ENCODE measurements around the gene MUC4. TPM values are rescaled to one million over a fixed set of nuclear protein-coding genes. Genes with fewer than 3 reads are reported as not detected.
"Not testable (repeated sequence)": the region's sequence is repeated elsewhere in the genome, so short reads cannot be mapped to it uniquely, and the experiment has no call there.

Gene MUC4
- polyA plus RNA-seq, 4 donors = under 0.01 to 5.5 (median 2.1) TPM

DNA sequence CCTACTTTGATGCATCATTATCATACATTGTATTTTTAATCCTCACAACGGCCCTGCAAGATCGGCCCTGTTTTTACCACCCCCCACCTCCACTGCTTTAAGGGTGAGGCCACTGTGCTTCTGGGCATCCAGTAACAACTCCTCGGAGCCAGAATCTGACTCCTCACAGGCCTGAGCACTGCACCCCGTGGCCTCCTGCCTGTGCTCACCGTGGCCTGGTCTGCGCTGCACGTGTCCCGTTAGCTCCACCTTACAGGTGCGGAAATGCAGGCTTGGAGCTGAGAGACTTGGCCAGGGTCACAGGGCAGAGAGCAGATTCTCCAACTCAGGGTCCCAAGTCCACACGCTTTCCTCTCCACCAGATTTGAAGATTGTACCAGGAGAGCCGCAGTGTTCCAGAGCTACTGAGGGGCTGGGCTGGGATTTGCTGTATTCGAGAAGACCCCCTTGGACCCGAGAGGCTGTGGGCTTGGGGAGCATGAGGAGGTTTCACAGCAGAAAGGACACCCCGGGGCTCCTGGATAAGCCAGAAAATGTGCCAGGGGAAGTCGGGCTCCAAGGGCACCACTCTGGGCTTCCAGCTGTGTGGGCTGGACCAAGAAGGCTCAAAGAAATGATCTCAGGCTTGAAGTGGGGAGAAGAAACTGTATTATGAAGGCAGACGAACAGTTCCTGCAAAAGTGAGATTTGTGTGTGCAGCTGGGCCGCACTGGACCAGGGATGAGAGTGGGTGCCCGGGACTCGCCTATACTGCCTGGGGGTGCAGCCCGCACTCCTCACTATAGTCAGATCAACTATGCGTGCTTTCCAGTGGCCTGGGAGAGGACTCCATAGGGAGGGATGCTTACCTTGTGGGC, 89.4 kb downstream of the MUC4 start:
- peak in 1 of 2 donors; percentile 68 for DNase-seq

DNA sequence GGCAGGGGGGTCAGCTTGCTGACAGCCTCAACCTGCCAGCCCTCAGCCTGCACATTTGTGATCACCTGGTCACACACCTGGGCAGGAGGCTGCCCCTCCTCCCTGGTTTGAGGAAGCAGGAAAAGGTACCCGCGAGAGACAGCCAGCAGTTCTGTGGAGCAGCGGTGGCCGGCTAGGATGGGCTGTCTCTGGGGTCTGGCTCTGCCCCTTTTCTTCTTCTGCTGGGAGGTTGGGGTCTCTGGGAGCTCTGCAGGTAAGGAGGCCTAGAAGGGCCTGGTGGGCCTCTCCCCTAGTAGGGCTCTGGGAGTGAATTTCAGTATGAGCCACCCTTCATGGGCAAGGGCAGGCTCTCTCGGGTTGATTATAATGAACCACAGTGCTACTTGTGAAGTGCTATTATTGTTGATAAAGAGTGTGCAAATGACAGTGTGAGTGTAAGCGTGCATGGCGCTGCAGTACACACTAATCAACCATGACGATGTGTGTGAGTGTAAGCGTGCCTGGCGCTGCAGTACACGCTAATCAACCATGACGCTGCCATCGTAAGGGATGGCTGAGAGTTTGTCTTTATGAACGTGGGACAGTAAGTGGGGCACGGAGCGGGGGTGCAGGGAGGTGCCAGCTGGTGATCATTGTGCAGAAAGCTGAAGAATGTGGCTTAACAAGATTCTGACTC, 90.8 kb downstream of the MUC4 start, which contains the start of gene MUC20:
MUC20 (plus strand) TSS at position 148 of the 676 bp plus-strand sequence; CDS start at position 178, 30 bp downstream.
- H3K27me3 ChIP-seq (ENCODE audit: control insufficient read depth in 3 of 3, insufficient read depth in 3 of 3, low read length in 3 of 3); FAIRE-seq; H3K36me3 ChIP-seq (ENCODE audit: control insufficient read depth in 3 of 3, insufficient read depth in 2 of 3, low read depth in 1 of 3, low read length in 3 of 3); H3K9me3 ChIP-seq (ENCODE audit: control insufficient read depth in 2 of 2, insufficient read depth in 1 of 2, low read depth in 1 of 2, low read length in 1 of 2); H3K4me3 ChIP-seq (ENCODE audit: low read depth in 1 of 3, low read length in 3 of 3): not testable (repeated sequence)
- Histone ChIP-seq H3K27ac (ENCODE audit: low read depth in 1 of 3, low read length in 2 of 3) (peak within 1 kb of the TSS; percentile 67 to 83 (median 77)), H3K4me1 (ENCODE audit: control insufficient read depth in 3 of 3, insufficient read depth in 2 of 3, low read depth in 1 of 3, low read length in 2 of 3) (peaks cover 0 to 39% (median 6%) of the 10 kb centered on the region in 3 donors)
- WGBS, 3 donors = 20 to 54% (median 33%) methylated on average over 12 to 13 of the region's 16 CpGs
- DNase-seq = peak; percentile 71 to 86

More for the DNA sequence above, 89.4 kb downstream of the MUC4 start:
- H3K9me3 ChIP-seq (ENCODE audit: control insufficient read depth in 2 of 2, insufficient read depth in 1 of 2, low read depth in 1 of 2, low read length in 1 of 2); FAIRE-seq; H3K36me3 ChIP-seq (ENCODE audit: control insufficient read depth in 3 of 3, insufficient read depth in 2 of 3, low read depth in 1 of 3, low read length in 3 of 3); H3K27me3 ChIP-seq (ENCODE audit: control insufficient read depth in 3 of 3, insufficient read depth in 3 of 3, low read length in 3 of 3): not testable (repeated sequence)
- peak overlapping the region in 1 of 3 donors; percentile 52 for H3K4me3 ChIP-seq (ENCODE audit: low read depth in 1 of 3, low read length in 3 of 3)
- WGBS, 3 donors = 38 to 71% (median 55%) methylated on average over 14 to 17 of the region's 21 CpGs
- H3K4me1 ChIP-seq (ENCODE audit: control insufficient read depth in 3 of 3, insufficient read depth in 2 of 3, low read depth in 1 of 3, low read length in 2 of 3) = peaks cover 0 to 31% (median 6%) of the 10 kb centered on the region in 3 donors
- H3K27ac ChIP-seq (ENCODE audit: low read depth in 1 of 3, low read length in 2 of 3) = peak overlapping the region in 2 of 3 donors; percentile 54 to 62

DNA sequence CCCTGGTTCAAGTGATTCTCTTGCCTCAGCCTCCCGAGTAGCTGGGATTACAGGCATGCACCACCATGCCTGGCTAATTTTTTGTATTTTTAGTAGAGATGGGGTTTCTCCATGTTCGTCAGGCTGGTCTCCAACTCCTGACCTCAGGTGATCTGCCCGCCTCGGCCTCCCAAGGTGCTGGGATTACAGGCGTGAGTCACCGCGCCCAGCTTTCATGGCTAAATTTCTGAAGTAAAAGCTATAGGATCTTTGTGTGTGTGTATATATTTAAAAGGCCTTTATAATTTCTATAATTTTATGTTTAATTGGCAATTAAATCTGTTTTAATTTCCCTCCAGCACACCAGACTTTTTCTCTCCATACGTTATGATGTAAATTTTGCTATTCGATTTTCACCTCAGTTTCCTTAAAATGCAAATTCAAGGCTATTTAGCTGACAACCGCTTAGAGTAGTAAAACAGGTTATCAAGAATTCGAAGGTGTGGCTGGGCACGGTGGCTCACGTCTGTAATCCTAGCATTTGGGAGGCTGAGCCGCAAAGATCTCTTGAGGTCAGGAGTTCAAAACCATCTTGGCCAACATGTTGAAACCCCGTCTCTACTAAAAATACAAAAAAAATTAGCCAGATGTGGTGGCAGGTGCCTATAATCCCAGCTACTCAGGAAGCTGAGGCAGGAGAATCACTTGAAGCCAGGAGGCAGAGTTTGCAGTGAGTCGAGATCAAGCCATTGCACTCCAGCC, 92.0 kb downstream of the MUC4 start:
- DNase-seq = peak; percentile 82 to 83
- not testable (repeated sequence) for H3K27ac ChIP-seq (ENCODE audit: low read depth in 1 of 3, low read length in 2 of 3); H3K36me3 ChIP-seq (ENCODE audit: control insufficient read depth in 3 of 3, insufficient read depth in 2 of 3, low read depth in 1 of 3, low read length in 3 of 3); H3K9me3 ChIP-seq (ENCODE audit: control insufficient read depth in 2 of 2, insufficient read depth in 1 of 2, low read depth in 1 of 2, low read length in 1 of 2); FAIRE-seq; H3K4me3 ChIP-seq (ENCODE audit: low read depth in 1 of 3, low read length in 3 of 3); H3K27me3 ChIP-seq (ENCODE audit: control insufficient read depth in 3 of 3, insufficient read depth in 3 of 3, low read length in 3 of 3)
- peaks cover 0 to 39% (median 6%) of the 10 kb centered on the region in 3 donors for H3K4me1 ChIP-seq (ENCODE audit: control insufficient read depth in 3 of 3, insufficient read depth in 2 of 3, low read depth in 1 of 3, low read length in 2 of 3)
- 41 to 75% (median 59%) methylated on average over 16 of the region's 16 CpGs for whole genome bisulfite sequencing, 3 donors

DNA sequence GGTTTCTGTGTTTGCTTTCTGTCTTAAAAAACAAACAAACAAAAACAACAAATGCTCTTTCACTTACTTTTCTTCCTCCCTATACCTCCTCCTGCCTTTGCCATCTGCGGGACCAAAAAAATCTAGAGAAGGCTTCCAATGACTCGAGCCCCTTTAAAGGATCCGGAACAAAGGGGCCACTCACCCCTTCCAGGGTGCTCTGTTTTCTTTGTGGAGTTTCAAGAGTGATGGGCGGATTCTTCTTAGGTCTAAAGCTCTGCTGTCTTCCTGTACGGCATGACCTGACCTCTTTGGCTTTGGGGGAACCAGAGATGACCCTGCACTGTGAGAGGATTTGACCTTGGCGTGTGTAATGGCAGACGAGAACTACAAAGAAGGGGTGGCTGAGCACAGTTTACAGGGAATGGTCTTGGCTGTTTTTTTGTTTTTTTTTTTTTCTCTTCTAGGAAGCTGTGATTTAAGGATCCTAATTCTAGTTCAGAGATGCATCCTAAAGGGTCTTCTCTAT, 93.2 kb downstream of the MUC4 start:
- H3K4me3 ChIP-seq (ENCODE audit: low read depth in 1 of 3, low read length in 3 of 3) = no peak overlapping the region
- peaks cover 0 to 39% (median 6%) of the 10 kb centered on the region in 3 donors for H3K4me1 ChIP-seq (ENCODE audit: control insufficient read depth in 3 of 3, insufficient read depth in 2 of 3, low read depth in 1 of 3, low read length in 2 of 3)
- H3K27me3 ChIP-seq (ENCODE audit: control insufficient read depth in 3 of 3, insufficient read depth in 3 of 3, low read length in 3 of 3) = no peaks in the 10 kb centered on the region
- DNase-seq (peak in 1 of 2 donors; percentile 39), FAIRE-seq (no peak)
- 64 to 89% (median 84%) methylated on average over 7 of the region's 7 CpGs for whole genome bisulfite sequencing, 3 donors
- H3K9me3 ChIP-seq (ENCODE audit: control insufficient read depth in 2 of 2, insufficient read depth in 1 of 2, low read depth in 1 of 2, low read length in 1 of 2) = peaks cover 0 to 4% of the 10 kb centered on the region in 2 donors
- peaks cover 0 to 14% (median 8%) of the 10 kb centered on the region in 3 donors for H3K36me3 ChIP-seq (ENCODE audit: control insufficient read depth in 3 of 3, insufficient read depth in 2 of 3, low read depth in 1 of 3, low read length in 3 of 3)
- H3K27ac ChIP-seq (ENCODE audit: low read depth in 1 of 3, low read length in 2 of 3) = no peak overlapping the region

DNA sequence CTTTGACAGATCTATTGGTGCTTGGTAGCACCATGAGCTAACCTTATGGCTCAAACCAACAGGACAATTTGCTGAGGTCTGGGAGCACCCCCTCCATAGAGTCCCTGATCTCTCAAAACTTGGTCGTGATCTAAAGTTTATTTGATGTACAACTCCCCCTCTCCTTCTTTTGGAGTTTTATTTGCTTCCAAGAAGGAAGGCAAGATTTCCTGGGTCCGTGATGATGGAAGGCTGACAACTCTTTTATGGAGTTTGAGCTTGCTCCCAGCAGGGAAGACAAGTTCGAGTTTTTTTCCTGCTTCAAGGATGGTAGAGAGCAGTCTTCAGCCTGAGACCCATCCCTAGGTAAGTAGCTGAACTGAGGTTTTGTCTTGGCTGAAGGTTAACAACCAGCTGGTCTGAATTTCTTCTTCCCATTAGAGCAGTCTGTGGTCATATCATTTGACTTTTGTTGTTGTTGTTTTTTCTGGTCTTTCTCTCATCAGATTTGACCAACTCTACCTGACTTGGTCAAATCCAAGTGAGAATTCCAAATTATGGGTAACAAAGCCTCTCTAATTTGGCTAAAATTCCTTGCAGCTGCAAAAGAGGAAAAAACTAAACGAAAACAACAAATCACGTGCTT, 93.8 kb downstream of the MUC4 start:
- peak in 1 of 2 donors; percentile 36 for DNase-seq
- WGBS, 3 donors = 61 to 71% (median 70%) methylated on average over 5 of the region's 5 CpGs
- H3K27me3 ChIP-seq (ENCODE audit: control insufficient read depth in 3 of 3, insufficient read depth in 3 of 3, low read length in 3 of 3) = no peaks in the 10 kb centered on the region
- no peak overlapping the region for H3K27ac ChIP-seq (ENCODE audit: low read depth in 1 of 3, low read length in 2 of 3)
- H3K4me1 ChIP-seq (ENCODE audit: control insufficient read depth in 3 of 3, insufficient read depth in 2 of 3, low read depth in 1 of 3, low read length in 2 of 3) = peaks cover 0 to 39% (median 6%) of the 10 kb centered on the region in 3 donors
- FAIRE-seq = no peak
- peaks cover 0 to 4% of the 10 kb centered on the region in 2 donors for H3K9me3 ChIP-seq (ENCODE audit: control insufficient read depth in 2 of 2, insufficient read depth in 1 of 2, low read depth in 1 of 2, low read length in 1 of 2)
- no peak overlapping the region for H3K4me3 ChIP-seq (ENCODE audit: low read depth in 1 of 3, low read length in 3 of 3)
- peaks cover 0 to 16% (median 8%) of the 10 kb centered on the region in 3 donors for H3K36me3 ChIP-seq (ENCODE audit: control insufficient read depth in 3 of 3, insufficient read depth in 2 of 3, low read depth in 1 of 3, low read length in 3 of 3)

DNA sequence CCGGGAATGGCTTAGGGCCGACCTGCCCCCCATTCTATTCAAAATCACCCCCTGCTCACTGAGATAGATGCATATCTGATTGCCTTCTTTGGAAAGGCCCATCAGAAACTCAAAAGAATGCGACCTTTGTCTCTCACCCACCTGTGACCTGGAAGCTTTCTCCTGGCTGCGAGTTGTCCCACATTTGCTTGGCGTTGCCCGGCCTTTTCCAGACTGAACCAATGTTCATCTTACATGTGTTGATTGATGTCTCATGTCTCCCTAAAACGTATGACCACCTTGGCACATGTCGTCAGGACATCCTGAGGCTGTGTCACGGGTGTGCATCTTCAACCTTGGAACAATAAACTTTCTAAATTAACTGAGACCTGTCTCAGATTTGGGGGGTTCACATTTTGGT, 94.3 kb downstream of the MUC4 start:
- H3K27me3 ChIP-seq (ENCODE audit: control insufficient read depth in 3 of 3, insufficient read depth in 3 of 3, low read length in 3 of 3) = no peaks in the 10 kb centered on the region
- H3K36me3 ChIP-seq (ENCODE audit: control insufficient read depth in 3 of 3, insufficient read depth in 2 of 3, low read depth in 1 of 3, low read length in 3 of 3) = peaks cover 0 to 18% (median 8%) of the 10 kb centered on the region in 3 donors
- 66 to 74% (median 71%) methylated on average over 9 of the region's 9 CpGs for WGBS, 3 donors
- peaks cover 0 to 4% of the 10 kb centered on the region in 2 donors for H3K9me3 ChIP-seq (ENCODE audit: control insufficient read depth in 2 of 2, insufficient read depth in 1 of 2, low read depth in 1 of 2, low read length in 1 of 2)
- DNase-seq (peak in 1 of 2 donors; percentile 50), FAIRE-seq (no peak)
- H3K4me3 ChIP-seq (ENCODE audit: low read depth in 1 of 3, low read length in 3 of 3) = no peak overlapping the region
- H3K27ac ChIP-seq (ENCODE audit: low read depth in 1 of 3, low read length in 2 of 3) = no peak overlapping the region
- peaks cover 0 to 35% (median 6%) of the 10 kb centered on the region in 3 donors for H3K4me1 ChIP-seq (ENCODE audit: control insufficient read depth in 3 of 3, insufficient read depth in 2 of 3, low read depth in 1 of 3, low read length in 2 of 3)

DNA sequence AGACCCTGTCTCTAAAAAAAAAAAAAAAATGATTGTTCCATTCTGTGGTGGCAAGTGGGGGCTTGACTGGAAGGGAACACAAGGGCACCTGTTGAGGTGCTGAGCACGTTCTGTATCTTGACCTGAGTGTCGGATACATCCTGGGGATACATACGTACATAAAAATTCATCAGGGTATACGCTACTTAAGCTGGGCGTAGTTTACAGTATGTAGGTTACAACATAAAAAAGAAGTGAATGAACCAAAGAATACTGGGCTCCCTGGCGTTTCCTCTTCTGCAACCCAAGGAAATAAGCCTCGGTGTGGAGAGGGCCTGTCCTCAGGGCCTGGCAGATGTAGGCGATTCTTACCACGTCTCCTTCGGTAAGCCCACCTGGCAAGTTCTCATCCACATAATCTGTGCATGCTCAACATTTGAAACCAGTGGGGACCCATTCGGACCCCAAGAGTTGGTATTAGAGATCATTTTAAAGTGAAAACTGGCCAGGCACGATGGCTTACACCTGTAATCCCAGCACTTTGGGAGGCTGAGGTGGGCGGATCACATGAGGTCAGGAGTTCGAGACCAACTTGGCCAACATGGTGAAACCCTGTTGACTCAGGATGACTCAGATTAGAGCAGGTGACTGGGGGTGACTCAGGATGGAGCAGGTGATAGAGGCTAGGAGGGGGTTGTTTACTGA, 96.0 kb downstream of the MUC4 start:
- WGBS, 3 donors = 75 to 77% (median 77%) methylated on average over 14 of the region's 14 CpGs
- DNase-seq (peak; percentile 86 to 89), FAIRE-seq (no peak)
- Histone ChIP-seq H3K4me1 (ENCODE audit: control insufficient read depth in 3 of 3, insufficient read depth in 2 of 3, low read depth in 1 of 3, low read length in 2 of 3) (peaks cover 0 to 24% (median 3%) of the 10 kb centered on the region in 3 donors), H3K27me3 (ENCODE audit: control insufficient read depth in 3 of 3, insufficient read depth in 3 of 3, low read length in 3 of 3) (no peaks in the 10 kb centered on the region), H3K4me3 (ENCODE audit: low read depth in 1 of 3, low read length in 3 of 3) (no peak overlapping the region), H3K9me3 (ENCODE audit: control insufficient read depth in 2 of 2, insufficient read depth in 1 of 2, low read depth in 1 of 2, low read length in 1 of 2) (peaks cover 0 to 4% of the 10 kb centered on the region in 2 donors), H3K36me3 (ENCODE audit: control insufficient read depth in 3 of 3, insufficient read depth in 2 of 3, low read depth in 1 of 3, low read length in 3 of 3) (peaks cover 0 to 32% (median 11%) of the 10 kb centered on the region in 3 donors), H3K27ac (ENCODE audit: low read depth in 1 of 3, low read length in 2 of 3) (peak overlapping the region in 1 of 3 donors; percentile 11)

All from small intestine (tissue), 7 donors.